CD14-positive monocyte (primary cell): ENCODE data around the gene EXOSC2. TPM values are rescaled to one million over a fixed set of nuclear protein-coding genes. Genes with fewer than 3 reads are reported as not detected.

Source experiments
- DNase-seq, 3 donors: peaks; one replicate each; pipeline ENCODE4 v3.0.0-alpha.2; 2011 to 2022
- H2AFZ ChIP-seq: 2 replicates; pipeline ENCODE4 v1.6.0; 2012; ENCODE audit warnings: mild to moderate bottlenecking, low read depth, low read length, inconsistent platforms; ENCODE audit not compliant: insufficient read depth, poor library complexity, severe bottlenecking
- H3K27ac ChIP-seq, 2 donors: 1 replicate in 1 of 2; 2 replicates in 1 of 2; pipeline ENCODE4 v1.5.1; 2012 to 2013; ENCODE audit warnings: low read length in 2 of 2, control low read depth in 1 of 2, inconsistent platforms in 1 of 2, low read depth in 1 of 2, mild to moderate bottlenecking in 1 of 2
- H3K27me3 ChIP-seq, 2 donors: one replicate each; pipeline versions ENCODE4 v1.6.0 to v1.6.1; 2011 to 2013; ENCODE audit warnings: low read length in 2 of 2; ENCODE audit not compliant: control insufficient read depth in 2 of 2, insufficient read depth in 2 of 2
- H3K36me3 ChIP-seq, 2 donors: replicated peaks in 1 of 2; 1 replicate in 1 of 2; 2 replicates in 1 of 2; pipeline versions ENCODE4 v1.5.1 to v1.6.1; 2012 to 2013; ENCODE audit warnings: low read length in 2 of 2, control low read depth in 1 of 2, inconsistent platforms in 1 of 2, mild to moderate bottlenecking in 1 of 2; ENCODE audit not compliant: insufficient read depth in 2 of 2, control insufficient read depth in 1 of 2
- H3K4me1 ChIP-seq, 2 donors: 1 replicate in 1 of 2; 2 replicates in 1 of 2; pipeline versions ENCODE4 v1.5.1 to v1.6.1; 2012 to 2013; ENCODE audit warnings: low read length in 2 of 2, control low read depth in 1 of 2, inconsistent platforms in 1 of 2, mild to moderate bottlenecking in 1 of 2, moderate library complexity in 1 of 2; ENCODE audit not compliant: insufficient read depth in 2 of 2, control insufficient read depth in 1 of 2
- H3K4me2 ChIP-seq: replicated peaks from 2 replicates; pipeline ENCODE3; 2012; ENCODE audit warnings: low read length, moderate library complexity, mild to moderate bottlenecking; ENCODE audit not compliant: poor library complexity, severe bottlenecking; ENCODE audit errors: extremely low read depth
- H3K4me3 ChIP-seq, 3 experiments: fragments of 200-600 bp in 1 of 3; sonication (generic) in 1 of 3; replicated peaks in 1 of 3; 1 replicate in 2 of 3; 2 replicates in 1 of 3; pipeline ENCODE4 v1.5.1; 2011 to 2013; ENCODE audit warnings: low read length in 3 of 3, mild to moderate bottlenecking in 3 of 3, control low read depth in 2 of 3, low read depth in 2 of 3, inconsistent platforms in 1 of 3, moderate library complexity in 1 of 3
- H3K79me2 ChIP-seq: 2 replicates; pipeline ENCODE4 v1.6.0; 2012; ENCODE audit warnings: mild to moderate bottlenecking, control low read depth, inconsistent platforms, low read length, moderate library complexity; ENCODE audit not compliant: insufficient read depth
- H3K9ac ChIP-seq: 2 replicates; pipeline ENCODE4 v1.6.0; 2017; ENCODE audit warnings: low read length, mild to moderate bottlenecking; ENCODE audit not compliant: insufficient read depth, poor library complexity, severe bottlenecking
- H3K9me3 ChIP-seq, 2 donors: replicated peaks in 1 of 2; 1 replicate in 1 of 2; 2 replicates in 1 of 2; pipeline versions ENCODE4 v1.5.1 to v1.6.1; 2012 to 2013; ENCODE audit warnings: low read length in 2 of 2, control low read depth in 1 of 2; ENCODE audit not compliant: control insufficient read depth in 1 of 2, insufficient read depth in 1 of 2
- H4K20me1 ChIP-seq: 2 replicates; pipeline ENCODE4 v1.6.0; 2012; ENCODE audit warnings: mild to moderate bottlenecking, low read length, control low read depth, moderate library complexity; ENCODE audit not compliant: insufficient read depth
- H3K27ac Mint-ChIP-seq, 7 donors: one replicate each; pipeline ENCODE4 v1.8.0; 2020; ENCODE audit warnings: mild to moderate bottlenecking in 7 of 7, mixed read lengths in 7 of 7, moderate library complexity in 6 of 7, inconsistent platforms in 2 of 7
- H3K27me3 Mint-ChIP-seq, 3 donors: one replicate each; pipeline ENCODE4 v1.8.0; 2021 to 2022; ENCODE audit warnings: low read depth in 3 of 3, mild to moderate bottlenecking in 3 of 3, mixed read lengths in 3 of 3, moderate library complexity in 3 of 3, inconsistent platforms in 1 of 3
- H3K36me3 Mint-ChIP-seq, 2 donors: one replicate each; pipeline ENCODE4 v1.8.0; 2020; ENCODE audit warnings: mixed read lengths in 2 of 2, inconsistent platforms in 1 of 2, mild to moderate bottlenecking in 1 of 2
- H3K4me1 Mint-ChIP-seq: one replicate; pipeline ENCODE4 v1.8.0; 2020; ENCODE audit warnings: mild to moderate bottlenecking, mixed read lengths
- H3K4me3 Mint-ChIP-seq, 2 donors: one replicate each; pipeline ENCODE4 v1.8.0; 2020; ENCODE audit warnings: mild to moderate bottlenecking in 2 of 2, mixed read lengths in 2 of 2, moderate library complexity in 1 of 2
- H3K9me3 Mint-ChIP-seq, 7 donors: one replicate each; pipeline ENCODE4 v1.8.0; 2020 to 2022; ENCODE audit warnings: mixed read lengths in 7 of 7, mild to moderate bottlenecking in 6 of 7, moderate library complexity in 6 of 7, inconsistent platforms in 2 of 7
- CTCF ChIP-seq: fragments of 200-600 bp; IDR thresholded peaks from one replicate; pipeline ENCODE4 v1.8.0; 2022; ENCODE audit warnings: antibody characterized with exemption, mild to moderate bottlenecking
- WGBS: methylation state at CpG from one replicate; pipeline ENCODE4 v1.1.5; 2013; ENCODE audit warnings: missing lambda C conversion rate; ENCODE audit not compliant: insufficient coverage; 5-methylcytosine and 5-hydroxymethylcytosine counted together
- intact Hi-C, 2 donors: fragments of 100-400 bp; cut with micrococcal nuclease; formaldehyde crosslinking; loops; one replicate each; pipeline versions ENCODE4 v1.15.0 to v1.15.1; 2023
- polyA plus RNA-seq, 3 donors: library from polyadenylated mRNA; depleted of rRNA in 1 of 3; unstranded in 2 of 3; stranded (reverse) in 1 of 3; fragments of 300-500 nt in 2 of 3; fragments of >200 nt in 1 of 3; fragmentation: Illumina TruSeq in 2 of 3; gene quantifications; 1 replicate in 2 of 3; 2 replicates in 1 of 3; pipeline ENCODE4 v1.2.3, GENCODE V29; 2012 to 2021

Gene EXOSC2
- polyA plus RNA-seq, 3 donors = 10.2 to 15.8 (median 11.2) TPM

DNA sequence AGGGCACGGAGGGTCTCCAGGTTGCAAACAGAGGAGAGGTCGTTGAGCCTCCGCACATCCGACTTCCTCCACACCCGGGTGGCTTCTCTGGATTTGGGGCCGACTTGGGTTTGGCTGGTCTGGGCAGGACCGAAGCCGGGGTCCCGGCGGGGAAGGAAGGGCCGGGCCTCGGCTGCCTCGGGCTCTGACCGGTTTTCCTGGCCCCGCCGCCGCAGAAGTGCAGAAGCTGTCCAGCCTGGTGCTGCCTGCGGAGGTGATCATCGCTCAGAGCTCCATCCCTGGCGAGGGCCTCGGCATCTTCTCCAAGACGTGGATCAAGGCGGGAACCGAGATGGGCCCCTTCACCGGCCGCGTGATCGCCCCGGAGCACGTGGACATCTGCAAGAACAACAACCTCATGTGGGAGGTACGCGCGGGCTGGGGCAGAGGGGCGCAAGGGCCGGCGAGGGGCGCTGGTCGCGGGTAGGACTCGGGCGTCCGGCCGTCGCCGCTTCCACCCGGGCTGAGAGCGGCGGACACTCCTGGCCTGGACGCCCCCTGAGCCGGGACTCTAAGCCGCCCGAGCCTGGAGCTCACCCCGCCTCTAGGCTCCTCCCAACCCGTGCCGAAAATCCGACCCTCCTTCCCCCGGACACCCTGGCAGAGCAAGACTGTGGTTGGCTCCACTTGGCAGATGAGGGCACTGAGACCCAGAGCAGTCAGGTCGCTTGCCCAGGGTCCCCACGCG lies 27.0 kb upstream of the EXOSC2 start:
- Histone ChIP-seq H3K79me2 (no peaks in the 10 kb centered on the region), H3K9ac (no peak overlapping the region), H3K4me1 (no peaks in the 10 kb centered on the region), H3K36me3 (no peaks in the 10 kb centered on the region), H3K9me3 (peaks cover 0 to 17% of the 10 kb centered on the region in 2 donors), H3K27ac (no peak overlapping the region), H4K20me1 (no peaks in the 10 kb centered on the region), H2AFZ (no peak overlapping the region), H3K27me3 (peaks cover 50 to 70% of the 10 kb centered on the region in 2 donors), H3K4me2 (no peak overlapping the region), H3K4me3 (no peak overlapping the region)
- no peak for DNase-seq
- Mint-ChIP-seq H3K9me3 (peaks cover 0 to 21% (median 0%) of the 10 kb centered on the region in 7 donors), H3K4me1 (peaks cover 7% of the 10 kb centered on the region), H3K4me3 (peak overlapping the region; percentile 48 to 76), H3K27me3 (peaks cover 71 to 90% (median 84%) of the 10 kb centered on the region in 3 donors), H3K36me3 (peaks cover 2 to 4% of the 10 kb centered on the region in 2 donors), H3K27ac (no peak overlapping the region)
- TF ChIP-seq CTCF = no peak
- intact Hi-C loops = no loop called here
- 5% methylated on average over 58 of the region's 60 CpGs for WGBS

GRCh38 chr9:130667120-130667435 lies 26.5 kb upstream of the EXOSC2 start:
- Histone ChIP-seq H3K36me3 (no peaks in the 10 kb centered on the region), H2AFZ (no peak overlapping the region), H3K4me2 (no peak overlapping the region), H3K79me2 (no peaks in the 10 kb centered on the region), H3K9ac (no peak overlapping the region), H3K4me1 (no peaks in the 10 kb centered on the region), H3K27ac (no peak overlapping the region), H3K4me3 (no peak overlapping the region), H3K9me3 (peaks cover 0 to 14% of the 10 kb centered on the region in 2 donors), H3K27me3 (peaks cover 46 to 65% of the 10 kb centered on the region in 2 donors), H4K20me1 (no peaks in the 10 kb centered on the region)
- Mint-ChIP-seq H3K9me3 (peaks cover 0 to 18% (median 0%) of the 10 kb centered on the region in 7 donors), H3K27me3 (peaks cover 66 to 84% (median 79%) of the 10 kb centered on the region in 3 donors), H3K4me1 (peaks cover 7% of the 10 kb centered on the region), H3K27ac (no peak overlapping the region), H3K4me3 (peak overlapping the region; percentile 48 to 72), H3K36me3 (peaks cover 2 to 4% of the 10 kb centered on the region in 2 donors)
- WGBS = 31% methylated on average over 1 of the region's 4 CpGs
- no peak for DNase-seq
- intact Hi-C loops = no loop called here
- no peak for TF ChIP-seq CTCF
